ENCODE measurements around the gene CNNM4.

The CNNM4 gene

GRCh38 chr2:96861074-96861473, 100.4 kb downstream of the CNNM4 start:
- DNase-seq = no peak

Measured in DMS53 (cell line).